ENCODE results near the gene TMEM98.
"Not testable (repeated sequence)": the region's sequence is repeated elsewhere in the genome, so short reads cannot be mapped to it uniquely, and the experiment has no call there.

TMEM98 gene

DNA sequence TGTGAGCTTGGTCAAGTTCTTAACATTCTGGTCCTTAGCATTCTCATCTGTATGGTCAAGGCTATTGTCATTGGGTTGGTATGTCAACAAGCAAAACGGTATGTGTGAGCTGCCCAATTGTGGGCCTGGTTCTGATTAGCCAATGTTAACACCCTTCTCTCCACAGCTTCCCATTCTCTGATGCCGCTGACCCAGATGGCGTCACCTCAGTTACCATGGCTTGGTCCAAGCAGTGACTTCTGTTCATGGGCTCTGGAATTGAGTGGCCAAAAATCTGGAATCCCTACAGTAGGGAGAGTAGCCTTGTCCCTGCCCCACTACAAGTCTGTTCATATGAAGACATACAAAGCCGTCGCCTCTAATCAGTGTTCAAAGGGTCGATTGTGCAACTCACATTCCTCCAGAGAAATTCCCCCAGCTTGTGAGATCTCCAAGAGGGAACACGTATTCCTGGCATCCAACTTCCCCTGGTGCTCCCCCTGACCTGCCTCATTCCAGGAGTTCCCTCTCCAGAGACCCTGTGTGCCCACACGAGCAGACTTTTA, 15.8 kb downstream of the TMEM98 start:
- H3K36me3 Mint-ChIP-seq (ENCODE audit: low read depth): no peaks in the 10 kb centered on the region
- H3K4me1 Mint-ChIP-seq (ENCODE audit: low read depth): no peaks in the 10 kb centered on the region
- H3K27me3 Mint-ChIP-seq (ENCODE audit: low read depth): peaks cover 18% of the 10 kb centered on the region
- no peak overlapping the region for H3K27ac Mint-ChIP-seq
- peaks cover 4% of the 10 kb centered on the region for H3K9me3 Mint-ChIP-seq
- no peak overlapping the region for H3K4me3 Mint-ChIP-seq

DNA sequence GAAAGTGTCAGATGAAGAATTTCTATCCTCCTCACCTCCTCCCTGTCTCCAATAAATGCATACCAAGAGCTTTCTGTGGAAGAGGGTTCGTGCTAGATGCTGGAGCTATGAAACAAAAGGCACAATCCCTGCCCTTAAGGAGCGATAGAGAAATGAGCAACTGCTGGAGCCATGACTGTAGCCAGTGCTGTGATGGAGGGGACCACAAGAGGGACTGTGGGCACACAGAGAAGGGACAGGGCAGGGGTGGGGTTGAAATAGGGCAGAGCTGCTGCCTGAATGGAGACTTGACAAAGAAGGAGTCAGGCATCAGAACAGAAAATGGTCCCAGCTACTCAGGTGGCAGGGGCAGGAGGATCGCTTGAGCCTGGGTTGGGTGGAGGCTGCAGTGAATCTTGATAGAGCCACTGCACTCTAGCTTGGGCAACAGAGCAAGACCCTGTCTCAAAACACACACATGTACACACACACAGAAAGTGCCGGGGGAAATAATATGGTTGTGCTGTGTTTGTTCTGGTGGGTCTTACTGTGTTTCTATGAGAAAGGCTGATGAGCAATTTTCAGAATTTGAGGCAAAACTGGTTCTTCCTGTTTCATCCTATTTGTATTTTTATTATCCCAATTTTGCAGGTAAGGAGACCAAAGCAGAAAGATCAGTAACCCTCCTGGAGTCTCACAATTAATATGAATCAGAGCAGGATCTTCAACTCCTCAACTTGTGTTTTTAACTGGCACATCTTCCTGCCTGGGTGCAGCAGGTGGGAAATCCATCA, 16.5 kb downstream of the TMEM98 start:
- no peak overlapping the region for H3K27ac Mint-ChIP-seq
- H3K9me3 Mint-ChIP-seq: peaks cover 4% of the 10 kb centered on the region
- H3K36me3 Mint-ChIP-seq (ENCODE audit: low read depth): no peaks in the 10 kb centered on the region
- peaks cover 24% of the 10 kb centered on the region for H3K27me3 Mint-ChIP-seq (ENCODE audit: low read depth)
- H3K4me3 Mint-ChIP-seq: no peak overlapping the region
- H3K4me1 Mint-ChIP-seq (ENCODE audit: low read depth): no peaks in the 10 kb centered on the region

DNA sequence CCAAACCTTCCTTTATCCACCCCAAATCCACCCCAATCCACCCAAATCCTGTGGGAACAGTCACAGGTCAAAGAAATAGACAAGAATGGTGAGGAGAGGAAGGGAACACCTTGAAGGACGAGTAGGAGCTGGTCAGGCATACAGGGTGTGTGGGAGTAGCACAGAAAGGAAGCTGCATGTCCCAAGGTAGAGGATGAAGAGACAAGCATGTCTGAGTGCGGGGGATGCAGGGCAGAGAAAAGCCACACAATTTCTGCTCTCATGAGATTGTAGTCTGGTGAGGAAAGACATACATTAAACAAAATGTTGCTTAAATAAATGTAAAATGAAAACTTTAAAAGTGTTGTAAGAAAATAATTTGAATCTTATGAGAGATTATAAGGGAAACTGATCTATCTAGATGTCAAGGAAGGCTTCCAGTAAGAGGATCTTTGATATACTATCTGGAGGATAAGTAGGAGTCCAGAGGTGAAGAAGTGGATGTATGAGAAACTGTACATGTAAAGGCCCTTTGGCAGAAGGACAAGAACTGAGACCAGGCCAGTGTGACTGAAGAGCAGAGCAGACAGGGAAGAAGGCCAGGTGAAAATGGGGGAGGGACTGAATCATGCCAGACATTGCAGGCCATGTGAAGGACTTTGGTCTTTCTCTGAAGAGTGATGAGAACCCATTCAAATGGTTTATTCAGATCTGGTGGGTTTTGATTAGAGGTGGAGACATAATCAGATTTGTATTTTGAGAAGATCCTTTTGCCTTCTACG, 18.6 kb downstream of the TMEM98 start:
- Mint-ChIP-seq H3K4me3 (no peak overlapping the region), H3K27me3 (ENCODE audit: low read depth) (peaks cover 25% of the 10 kb centered on the region), H3K9me3 (no peaks in the 10 kb centered on the region), H3K36me3 (ENCODE audit: low read depth) (no peaks in the 10 kb centered on the region), H3K27ac (no peak overlapping the region), H3K4me1 (ENCODE audit: low read depth) (no peaks in the 10 kb centered on the region)

DNA sequence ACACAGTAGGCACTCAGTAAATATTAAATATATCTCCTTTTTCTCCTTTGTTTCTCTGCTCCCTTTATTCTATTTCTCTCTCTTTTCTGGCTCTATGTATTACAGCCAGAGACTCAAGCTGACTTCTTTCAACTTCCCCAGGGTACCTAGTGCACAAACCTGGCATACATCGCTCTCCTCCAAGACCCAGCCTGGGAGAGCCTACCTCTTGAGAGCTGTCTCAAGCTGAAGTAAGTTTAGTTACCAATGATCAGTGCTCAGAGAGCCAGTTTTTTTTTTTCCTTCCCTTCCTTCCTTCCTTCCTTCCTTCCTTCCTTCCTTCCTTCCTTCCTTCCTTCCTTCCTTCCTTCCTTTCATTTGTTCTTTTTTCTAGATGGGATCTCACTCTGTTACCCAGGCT, 19.8 kb downstream of the TMEM98 start:
- H3K27me3 Mint-ChIP-seq (ENCODE audit: low read depth): peaks cover 34% of the 10 kb centered on the region
- no peaks in the 10 kb centered on the region for H3K9me3 Mint-ChIP-seq
- H3K4me1 Mint-ChIP-seq (ENCODE audit: low read depth): no peaks in the 10 kb centered on the region
- no peak overlapping the region for H3K27ac Mint-ChIP-seq
- H3K4me3 Mint-ChIP-seq: no peak overlapping the region
- H3K36me3 Mint-ChIP-seq (ENCODE audit: low read depth): no peaks in the 10 kb centered on the region

GRCh38 chr17:32949181-32949580, 21.2 kb downstream of the TMEM98 start:
- H3K4me1 Mint-ChIP-seq (ENCODE audit: low read depth): no peaks in the 10 kb centered on the region
- no peaks in the 10 kb centered on the region for H3K9me3 Mint-ChIP-seq
- H3K4me3 Mint-ChIP-seq: no peak overlapping the region
- no peaks in the 10 kb centered on the region for H3K36me3 Mint-ChIP-seq (ENCODE audit: low read depth)
- H3K27me3 Mint-ChIP-seq (ENCODE audit: low read depth): peaks cover 41% of the 10 kb centered on the region
- no peak overlapping the region for H3K27ac Mint-ChIP-seq

GRCh38 chr17:32952491-32952890, 24.5 kb downstream of the TMEM98 start:
- not testable (repeated sequence) for H3K36me3 Mint-ChIP-seq (ENCODE audit: low read depth); H3K4me3 Mint-ChIP-seq; H3K27ac Mint-ChIP-seq; H3K4me1 Mint-ChIP-seq (ENCODE audit: low read depth); H3K9me3 Mint-ChIP-seq
- peaks cover 32% of the 10 kb centered on the region for H3K27me3 Mint-ChIP-seq (ENCODE audit: low read depth)

- no peaks in the 10 kb centered on the region for H3K36me3 Mint-ChIP-seq (ENCODE audit: low read depth)
- H3K4me1 Mint-ChIP-seq (ENCODE audit: low read depth): no peaks in the 10 kb centered on the region
- H3K27me3 Mint-ChIP-seq (ENCODE audit: low read depth): peaks cover 32% of the 10 kb centered on the region
- no peak overlapping the region for H3K27ac Mint-ChIP-seq
- H3K9me3 Mint-ChIP-seq: no peaks in the 10 kb centered on the region
- H3K4me3 Mint-ChIP-seq: no peak overlapping the region
Observed at GRCh38 chr17:32953045-32953444, 25.1 kb downstream of the TMEM98 start.

DNA sequence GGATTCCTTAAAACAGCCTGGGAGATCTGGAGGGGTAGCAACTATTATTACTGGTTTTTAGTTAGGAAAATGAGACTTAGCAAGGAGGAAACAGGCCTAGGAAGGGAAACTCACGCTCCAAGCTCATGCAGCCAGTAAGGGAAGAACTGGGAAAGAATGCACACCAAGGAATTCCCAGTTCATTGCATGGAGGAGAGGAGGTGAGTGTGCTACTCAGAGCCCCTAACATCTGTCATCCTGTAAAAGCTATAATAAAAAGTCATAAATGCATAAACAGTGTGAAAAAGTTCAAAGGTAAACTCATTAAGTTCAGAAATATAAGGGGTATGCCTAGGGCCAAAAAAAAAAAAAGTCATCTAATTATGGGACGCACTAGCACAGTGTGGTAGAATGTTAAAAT, 25.9 kb downstream of the TMEM98 start:
- H3K27me3 Mint-ChIP-seq (ENCODE audit: low read depth): peaks cover 32% of the 10 kb centered on the region
- no peak overlapping the region for H3K27ac Mint-ChIP-seq
- no peaks in the 10 kb centered on the region for H3K4me1 Mint-ChIP-seq (ENCODE audit: low read depth)
- no peaks in the 10 kb centered on the region for H3K36me3 Mint-ChIP-seq (ENCODE audit: low read depth)
- no peaks in the 10 kb centered on the region for H3K9me3 Mint-ChIP-seq
- H3K4me3 Mint-ChIP-seq: no peak overlapping the region

DNA sequence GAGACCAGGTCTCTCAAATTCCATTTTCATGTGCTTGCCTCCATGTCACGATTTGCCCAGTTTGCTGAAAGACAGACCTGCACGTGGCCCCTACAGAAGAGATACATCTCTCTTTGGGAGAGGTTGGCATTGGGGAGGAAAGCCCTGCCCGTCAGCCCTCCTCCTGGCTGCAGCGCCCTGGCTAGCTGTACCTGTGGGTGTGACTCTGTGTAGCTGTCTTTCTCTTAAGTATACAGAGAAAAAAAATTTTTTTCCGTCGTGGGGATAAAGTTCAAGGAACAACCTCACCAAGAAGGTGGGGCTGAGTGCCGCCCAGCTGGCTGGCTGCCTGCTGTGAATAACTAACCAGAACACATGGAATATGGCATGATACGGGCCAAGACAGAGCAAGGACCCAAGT, 26.5 kb downstream of the TMEM98 start:
- H3K27me3 Mint-ChIP-seq (ENCODE audit: low read depth): peaks cover 32% of the 10 kb centered on the region
- H3K27ac Mint-ChIP-seq: no peak overlapping the region
- no peaks in the 10 kb centered on the region for H3K36me3 Mint-ChIP-seq (ENCODE audit: low read depth)
- H3K4me3 Mint-ChIP-seq: no peak overlapping the region
- H3K9me3 Mint-ChIP-seq: no peaks in the 10 kb centered on the region
- H3K4me1 Mint-ChIP-seq (ENCODE audit: low read depth): no peaks in the 10 kb centered on the region

DNA sequence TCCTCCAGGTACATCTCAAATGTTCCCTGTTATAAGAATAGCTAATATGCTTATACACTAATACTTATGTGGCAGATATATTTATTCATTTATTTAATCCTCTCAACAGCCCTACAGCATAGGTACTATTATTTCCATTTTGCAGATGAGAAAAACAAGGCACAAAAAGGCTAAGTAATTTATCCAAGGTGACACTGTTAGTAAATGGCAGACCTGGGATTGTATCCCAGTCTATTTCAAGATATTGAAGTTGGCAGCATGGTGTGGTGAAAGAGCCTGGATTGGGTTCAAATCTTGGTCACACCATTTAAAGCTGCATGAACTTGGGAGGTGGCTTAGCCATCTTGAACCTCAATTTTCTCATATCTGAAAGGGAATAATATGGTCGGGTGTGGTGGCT, 27.2 kb downstream of the TMEM98 start:
- no peak overlapping the region for H3K4me3 Mint-ChIP-seq

GRCh38 chr17:32956240-32956970, 28.5 kb downstream of the TMEM98 start:
- Mint-ChIP-seq H3K4me1 (ENCODE audit: low read depth) (no peaks in the 10 kb centered on the region), H3K36me3 (ENCODE audit: low read depth) (no peaks in the 10 kb centered on the region), H3K9me3 (no peaks in the 10 kb centered on the region), H3K27ac (no peak overlapping the region), H3K27me3 (ENCODE audit: low read depth) (peaks cover 45% of the 10 kb centered on the region), H3K4me3 (no peak overlapping the region)

More for the DNA sequence above, 27.2 kb downstream of the TMEM98 start:
- H3K9me3 Mint-ChIP-seq: no peaks in the 10 kb centered on the region
- H3K27me3 Mint-ChIP-seq (ENCODE audit: low read depth): peaks cover 36% of the 10 kb centered on the region
- no peaks in the 10 kb centered on the region for H3K36me3 Mint-ChIP-seq (ENCODE audit: low read depth)
- H3K4me1 Mint-ChIP-seq (ENCODE audit: low read depth): no peaks in the 10 kb centered on the region
- H3K27ac Mint-ChIP-seq: no peak overlapping the region

DNA sequence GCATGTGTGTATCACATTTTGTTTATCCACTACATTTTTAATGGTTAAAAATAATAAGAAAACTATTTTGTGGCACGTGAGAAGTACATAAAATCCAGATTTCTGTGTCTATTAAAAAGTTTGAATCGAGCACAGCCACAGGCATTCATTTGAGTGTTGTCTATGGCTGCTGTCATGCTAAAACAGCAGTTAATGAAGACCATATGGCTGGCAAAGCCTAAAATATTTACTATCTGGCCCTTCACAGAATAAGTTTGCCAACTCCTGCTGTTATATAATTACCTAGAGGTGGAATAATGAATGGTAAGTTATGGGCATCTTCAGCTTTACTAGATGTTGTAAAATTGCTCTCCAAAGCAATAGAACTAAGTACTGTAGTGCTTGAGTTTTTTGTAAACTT, 30.5 kb downstream of the TMEM98 start:
- H3K4me3 Mint-ChIP-seq: no peak overlapping the region
- H3K36me3 Mint-ChIP-seq (ENCODE audit: low read depth): no peaks in the 10 kb centered on the region
- peaks cover 42% of the 10 kb centered on the region for H3K27me3 Mint-ChIP-seq (ENCODE audit: low read depth)
- H3K9me3 Mint-ChIP-seq: no peaks in the 10 kb centered on the region
- H3K4me1 Mint-ChIP-seq (ENCODE audit: low read depth): no peaks in the 10 kb centered on the region
- no peak overlapping the region for H3K27ac Mint-ChIP-seq

GRCh38 chr17:32960815-32961214, 32.9 kb downstream of the TMEM98 start:
- no peaks in the 10 kb centered on the region for H3K36me3 Mint-ChIP-seq (ENCODE audit: low read depth)
- no peaks in the 10 kb centered on the region for H3K4me1 Mint-ChIP-seq (ENCODE audit: low read depth)
- H3K27ac Mint-ChIP-seq: no peak overlapping the region
- no peak overlapping the region for H3K4me3 Mint-ChIP-seq
- H3K27me3 Mint-ChIP-seq (ENCODE audit: low read depth): peaks cover 43% of the 10 kb centered on the region
- no peaks in the 10 kb centered on the region for H3K9me3 Mint-ChIP-seq

DNA sequence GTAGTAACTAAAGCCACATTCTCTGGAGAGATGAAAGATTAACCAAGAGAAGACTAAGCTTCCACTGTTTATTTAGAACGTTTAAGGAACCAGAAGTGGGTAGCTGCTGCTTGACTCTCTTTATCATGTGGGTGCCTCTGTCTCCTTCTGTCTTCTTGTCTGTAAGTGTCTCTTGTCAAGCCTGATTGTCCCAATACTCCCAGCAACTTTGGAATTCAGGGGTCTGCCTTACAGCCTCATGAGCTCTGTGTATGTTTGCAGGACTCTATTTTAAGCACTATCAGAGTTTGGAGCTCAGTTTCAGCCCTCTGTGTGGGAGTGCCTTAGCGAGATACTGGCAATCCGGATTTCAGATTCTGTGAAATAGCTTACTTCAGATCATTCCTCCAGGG, 34.4 kb downstream of the TMEM98 start:
- Mint-ChIP-seq H3K9me3 (no peaks in the 10 kb centered on the region), H3K4me3 (no peak overlapping the region), H3K27ac (no peak overlapping the region), H3K27me3 (ENCODE audit: low read depth) (peaks cover 48% of the 10 kb centered on the region), H3K36me3 (ENCODE audit: low read depth) (no peaks in the 10 kb centered on the region), H3K4me1 (ENCODE audit: low read depth) (no peaks in the 10 kb centered on the region)
